Activated CD8-positive, alpha-beta memory T cell treated with anti-CD3 and anti-CD28 coated beads for 1 hour (primary cell): ENCODE measurements around the gene MAD1L1.

Experiments
- DNase-seq, 2 donors: peaks; one replicate each; pipeline ENCODE4 v3.0.0-alpha.2; 2020; ENCODE audit warnings: low read depth in 1 of 2; ENCODE audit errors: extremely low read depth in 1 of 2

MAD1L1 gene

DNA sequence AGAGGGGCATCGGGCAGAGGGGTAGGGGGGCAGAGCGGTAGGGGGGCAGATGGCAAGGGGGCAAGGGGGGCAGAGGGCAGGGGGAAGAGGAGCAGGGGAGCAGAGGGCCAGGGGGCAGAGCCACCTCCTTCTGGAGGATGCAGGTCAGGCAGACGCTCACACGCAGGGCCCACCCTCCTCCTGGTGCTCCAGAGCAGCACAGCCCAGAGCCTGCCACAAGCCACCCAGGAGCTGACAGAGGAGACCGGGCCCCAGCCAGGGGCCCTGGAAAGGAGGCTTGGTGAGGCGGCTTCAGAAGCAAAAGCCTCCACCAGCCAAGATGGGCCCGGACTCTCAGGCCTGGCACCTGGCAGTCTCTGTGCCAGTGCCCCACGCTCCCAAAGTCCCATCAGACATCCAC lies 13.1 kb downstream of the MAD1L1 start:
- no peak for DNase-seq

DNA sequence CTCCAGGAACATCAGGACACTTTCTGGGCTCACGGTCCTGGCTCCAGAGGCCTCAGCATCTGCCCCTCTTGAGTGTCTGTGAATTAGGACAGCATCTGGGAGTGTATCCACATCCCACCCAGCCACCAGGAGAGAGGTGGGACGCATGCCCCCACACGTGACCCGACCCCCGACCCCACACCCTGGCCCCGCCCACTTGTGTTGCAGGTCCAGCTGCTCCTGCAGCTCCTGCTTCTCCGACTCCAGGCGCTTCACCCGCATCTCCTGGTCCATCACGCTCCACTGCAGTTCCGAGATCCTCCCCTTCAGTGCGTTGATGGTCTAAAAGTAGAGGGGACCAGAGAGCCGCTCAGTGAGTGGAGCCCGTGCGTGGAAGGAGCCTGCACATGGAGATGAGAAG lies 13.6 kb downstream of the MAD1L1 start:
- DNase-seq: no peak

GRCh38 chr7:2218444-2218785 lies 14.3 kb downstream of the MAD1L1 start:
- no peak for DNase-seq

DNA sequence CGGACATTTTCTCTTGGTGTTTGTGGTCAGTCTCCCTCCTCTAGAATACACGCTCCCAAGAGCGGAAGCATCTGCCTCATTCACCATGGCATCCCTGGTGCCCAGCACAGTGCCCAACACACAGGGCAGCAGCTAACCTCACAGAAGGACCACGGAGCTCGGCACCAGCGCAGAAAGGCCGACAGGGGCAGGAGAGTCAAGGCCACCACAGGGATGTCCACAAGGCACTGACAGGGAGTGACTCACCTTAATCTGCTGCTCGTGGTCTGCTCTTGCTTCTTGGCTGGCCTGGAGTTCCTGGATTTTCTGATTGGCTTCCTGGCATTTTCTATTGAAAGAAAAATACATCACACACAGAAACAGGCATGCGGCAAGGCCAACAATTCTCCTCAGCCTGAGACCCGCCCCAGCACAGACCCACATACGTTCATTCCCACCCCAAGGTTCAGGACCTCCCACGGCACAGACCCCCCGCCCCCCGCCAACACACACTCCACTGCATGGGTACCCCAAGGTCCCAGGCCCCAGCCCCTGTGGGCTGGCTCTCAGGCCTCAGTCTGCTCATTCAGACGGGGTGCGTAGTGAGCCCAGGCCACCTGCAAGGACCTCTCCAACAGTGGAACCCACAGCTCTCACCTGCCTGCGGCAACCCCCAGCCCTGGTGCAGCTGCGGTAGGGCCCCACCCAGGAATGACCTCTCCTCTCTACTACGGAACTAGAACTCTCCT lies 14.9 kb downstream of the MAD1L1 start:
- no peak for DNase-seq

GRCh38 chr7:2217206-2217605 lies 15.5 kb downstream of the MAD1L1 start:
- no peak for DNase-seq

- no peak for DNase-seq
Measured at GRCh38 chr7:2215851-2216250, 16.9 kb downstream of the MAD1L1 start.

GRCh38 chr7:2214636-2215035 lies 18.1 kb downstream of the MAD1L1 start:
- no peak for DNase-seq

DNA sequence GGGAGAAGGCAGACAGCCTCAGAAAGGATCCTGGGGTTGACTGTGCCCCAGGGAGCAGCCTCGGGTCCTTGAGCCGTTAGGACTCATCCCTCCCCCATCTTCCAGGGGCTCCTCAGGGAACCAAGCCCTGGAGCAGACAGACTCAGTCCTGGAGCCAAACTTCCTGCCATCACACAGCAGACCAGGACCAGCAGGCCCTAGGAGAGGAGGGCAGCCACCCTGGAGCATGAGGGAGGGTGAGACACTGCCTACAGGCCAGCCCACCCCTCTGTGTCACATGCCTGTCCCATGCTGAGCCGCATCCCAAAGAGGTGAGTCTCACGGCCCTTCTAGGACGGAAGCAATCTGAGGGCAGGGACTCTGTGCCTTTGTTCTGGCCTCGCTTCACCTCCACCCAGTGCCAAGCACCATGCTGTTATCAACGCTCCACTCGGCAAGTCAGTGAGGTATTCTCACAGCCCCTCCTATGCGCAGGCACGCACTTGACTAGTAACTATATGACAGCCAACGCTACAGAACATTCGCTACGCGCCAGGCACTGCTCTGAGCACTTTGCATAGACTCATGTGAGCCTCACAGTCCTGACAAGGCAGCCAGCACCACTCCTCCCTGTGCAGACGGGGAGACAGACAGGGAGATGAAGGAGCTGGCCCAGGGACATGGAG lies 19.1 kb downstream of the MAD1L1 start:
- no peak for DNase-seq

- no peak for DNase-seq
Measured at GRCh38 chr7:2212906-2213305, 19.8 kb downstream of the MAD1L1 start.

GRCh38 chr7:2211926-2212325 lies 20.8 kb downstream of the MAD1L1 start:
- no peak for DNase-seq

GRCh38 chr7:2211259-2211880 lies 21.4 kb downstream of the MAD1L1 start:
- no peak for DNase-seq

GRCh38 chr7:2210551-2211258 lies 22.0 kb downstream of the MAD1L1 start:
- no peak for DNase-seq

- DNase-seq: no peak
Measured at GRCh38 chr7:2209961-2210323, 22.8 kb downstream of the MAD1L1 start.

DNA sequence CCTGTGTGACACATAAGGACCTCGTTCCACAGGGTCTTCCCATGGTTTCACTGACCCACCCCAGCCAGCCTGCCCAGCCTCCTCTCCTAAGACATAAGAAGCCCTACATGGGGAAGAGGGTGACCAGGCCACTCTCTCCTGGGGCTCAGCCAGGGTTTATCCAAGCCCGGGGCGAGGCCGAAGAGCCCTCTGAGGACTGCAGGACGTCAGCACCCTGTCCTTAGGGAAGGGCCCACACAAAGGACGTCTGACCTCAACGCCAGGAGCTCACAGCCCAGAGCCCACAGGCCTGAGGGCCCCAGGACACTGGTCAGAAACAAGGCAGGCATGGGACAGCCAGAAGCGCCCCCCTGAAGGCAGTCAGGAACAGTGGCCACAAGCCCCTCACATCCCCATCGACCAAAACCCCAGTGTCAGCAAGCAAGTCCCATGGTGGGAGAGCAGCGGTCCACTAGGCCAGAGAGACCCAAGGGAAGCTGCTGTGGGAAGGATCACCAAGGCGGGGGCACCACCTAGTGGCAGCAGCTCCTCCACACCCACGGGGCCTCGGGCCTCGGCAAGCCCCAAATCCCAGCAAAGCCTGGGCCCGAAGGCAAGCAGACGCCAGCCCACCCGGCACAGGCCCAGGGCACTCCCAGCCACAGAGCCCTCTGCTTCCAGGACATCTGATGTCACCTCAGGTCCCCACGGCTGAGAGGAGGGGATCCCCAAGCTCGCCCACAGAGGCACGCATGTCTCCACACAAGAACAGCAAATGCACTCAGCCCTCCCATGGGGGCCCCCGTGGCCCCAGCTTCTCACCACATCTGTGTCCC lies 23.4 kb downstream of the MAD1L1 start:
- DNase-seq: peak in 1 of 2 donors; percentile 24

GRCh38 chr7:2208712-2209111 lies 24.0 kb downstream of the MAD1L1 start:
- no peak for DNase-seq

GRCh38 chr7:2205036-2205780 lies 27.5 kb downstream of the MAD1L1 start:
- DNase-seq: no peak

- DNase-seq: no peak
Measured at GRCh38 chr7:2204446-2204845, 28.3 kb downstream of the MAD1L1 start.

- no peak for DNase-seq
Measured at GRCh38 chr7:2203766-2204300, 28.9 kb downstream of the MAD1L1 start.

DNA sequence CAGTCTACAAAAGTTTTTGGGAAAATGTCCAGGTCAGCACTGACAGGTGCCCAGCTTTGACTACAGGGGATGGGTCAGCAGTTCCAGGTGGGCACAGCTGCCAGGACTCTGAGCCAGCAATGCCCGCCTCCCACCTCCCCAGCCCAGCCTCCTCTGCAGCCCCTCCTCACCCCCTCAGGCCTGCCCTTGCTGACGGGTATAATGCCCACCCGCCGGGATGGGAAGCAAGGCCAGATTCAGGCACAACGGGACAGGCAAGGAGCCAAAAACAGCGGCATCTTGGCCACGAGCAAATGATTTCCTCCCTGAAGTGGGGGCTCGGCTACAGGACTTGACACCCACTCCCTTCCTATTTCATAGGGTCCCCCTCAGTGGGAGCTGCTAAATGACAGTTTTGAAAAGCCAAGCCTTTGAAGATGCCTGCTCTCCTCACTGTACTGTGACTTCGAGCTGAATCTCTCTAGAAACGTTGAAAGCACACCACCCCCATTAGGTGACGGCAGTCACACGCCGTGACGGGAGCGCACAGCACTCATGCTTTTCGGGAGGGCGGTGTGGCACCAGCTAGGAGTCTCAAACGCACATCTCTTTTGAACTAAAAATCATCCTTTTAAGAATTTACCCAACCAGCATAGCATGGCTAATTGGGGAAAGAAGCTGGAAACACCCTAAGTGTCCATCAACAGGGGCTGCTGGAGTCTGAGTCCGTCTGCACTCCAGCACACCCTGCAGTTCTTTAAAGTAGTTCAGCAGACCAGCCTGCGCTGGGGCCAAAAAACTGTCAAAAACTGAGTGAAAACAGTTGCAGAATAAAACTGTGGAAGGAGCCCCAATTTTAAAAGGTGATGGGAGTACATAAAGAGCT lies 29.6 kb downstream of the MAD1L1 start:
- no peak for DNase-seq
